ENCODE results near the gene TCEA3.

- TF ChIP-seq CTCF (IDR thresholded peaks at IDR 0.05) (no peak), POLR2A (IDR thresholded peaks at IDR 0.05) (no peak)
These were observed 48.7 kb upstream of the TCEA3 start for GRCh38 chr1:23473037-23473800.
